NCI-H748 (cell line): ENCODE data around the gene LRR1.
"Not testable (repeated sequence)": the region's sequence is repeated elsewhere in the genome, so short reads cannot be mapped to it uniquely, and the experiment has no call there.

Experiments
- DNase-seq: peaks from one replicate; lab custom pipeline; 2025; ENCODE audit not compliant: unreplicated experiment; lab: John Stamatoyannopoulos, UW

Gene LRR1

GRCh38 chr14:49623941-49624839 lies 25.4 kb downstream of the LRR1 start:
- DNase-seq: no peak

GRCh38 chr14:49633640-49634546 lies 35.2 kb downstream of the LRR1 start:
- DNase-seq: peak; percentile 96

- peak; percentile 86 for DNase-seq
These were observed 36.0 kb downstream of the LRR1 start, which contains the start of gene DNAAF2 for GRCh38 chr14:49634547-49635334. DNAAF2 (minus strand) TSS chr14:49635244; CDS start chr14:49635149, 95 bp downstream.

- no peak for DNase-seq
These were observed 38.1 kb downstream of the LRR1 start for GRCh38 chr14:49636866-49637265.

GRCh38 chr14:49637534-49638078 lies 38.9 kb downstream of the LRR1 start:
- DNase-seq: no peak

- DNase-seq: no peak
These were observed 42.0 kb downstream of the LRR1 start for GRCh38 chr14:49640540-49641417.

- DNase-seq: no peak
These were observed 43.0 kb downstream of the LRR1 start for GRCh38 chr14:49641697-49642129.

- no peak for DNase-seq
These were observed 43.4 kb downstream of the LRR1 start for GRCh38 chr14:49642163-49642562.

GRCh38 chr14:49653508-49653907 lies 54.8 kb downstream of the LRR1 start:
- no peak for DNase-seq

GRCh38 chr14:49654511-49654910 lies 55.8 kb downstream of the LRR1 start:
- DNase-seq: no peak

- not testable (repeated sequence) for DNase-seq
These were observed 58.8 kb downstream of the LRR1 start for GRCh38 chr14:49657500-49657899.

- peak; percentile 38 for DNase-seq
These were observed 61.1 kb downstream of the LRR1 start for GRCh38 chr14:49659526-49660455.
